Smooth muscle cell (in vitro differentiated cells): ENCODE results near the gene GUCD1. TPM values are rescaled to one million over a fixed set of nuclear protein-coding genes. Genes with fewer than 3 reads are reported as not detected.

ENCODE experiments used
- DNase-seq: peaks from one replicate; lab custom pipeline; 2025; ENCODE audit not compliant: unreplicated experiment; lab: John Stamatoyannopoulos, UW
- H2AFZ ChIP-seq: fragments of 200-600 bp; sonication (generic); 2 replicates; pipeline ENCODE4 v1.6.0; 2016; ENCODE audit warnings: antibody characterized with exemption, low read depth, mild to moderate bottlenecking
- H3F3A ChIP-seq: fragments of 200-600 bp; sonication (generic); 2 replicates; pipeline ENCODE4 v1.6.0; 2017; ENCODE audit warnings: antibody characterized with exemption, low read depth
- H3K27ac ChIP-seq: fragments of 200-600 bp; sonication (generic); 2 replicates; pipeline ENCODE4 v1.5.1; 2016; ENCODE audit warnings: low read depth, mild to moderate bottlenecking
- H3K27me3 ChIP-seq: fragments of 200-600 bp; sonication (generic); 2 replicates; pipeline ENCODE4 v1.6.1; 2016; ENCODE audit warnings: low read depth, mild to moderate bottlenecking
- H3K36me3 ChIP-seq: fragments of 200-600 bp; sonication (generic); 2 replicates; pipeline ENCODE4 v1.5.1; 2016; ENCODE audit warnings: low read depth
- H3K4me1 ChIP-seq: fragments of 200-600 bp; sonication (generic); 2 replicates; pipeline ENCODE4 v1.5.1; 2016; ENCODE audit warnings: low read depth
- H3K4me2 ChIP-seq: fragments of 200-600 bp; sonication (generic); 2 replicates; pipeline ENCODE4 v1.6.0; 2016; ENCODE audit warnings: mild to moderate bottlenecking
- H3K4me3 ChIP-seq: fragments of 200-600 bp; sonication (generic); 2 replicates; pipeline ENCODE4 v1.5.1; 2016; ENCODE audit warnings: mild to moderate bottlenecking
- H3K79me2 ChIP-seq: fragments of 200-600 bp; sonication (generic); 2 replicates; pipeline ENCODE4 v1.6.0; 2016; ENCODE audit warnings: low read depth, mild to moderate bottlenecking
- H3K9ac ChIP-seq: fragments of 200-600 bp; sonication (generic); 2 replicates; pipeline ENCODE4 v1.6.0; 2016; ENCODE audit warnings: low read depth
- H3K9me3 ChIP-seq: fragments of 200-600 bp; sonication (generic); replicated peaks from 2 replicates; pipeline ENCODE4 v1.5.1; 2016; ENCODE audit warnings: low read depth
- H4K20me1 ChIP-seq: fragments of 200-600 bp; sonication (generic); 2 replicates; pipeline ENCODE4 v1.6.0; 2016; ENCODE audit warnings: low read depth
- CTCF ChIP-seq: fragments of 200-600 bp; sonication (generic); IDR thresholded peaks from 2 replicates; pipeline ENCODE4 v1.5.1; 2017; ENCODE audit warnings: borderline replicate concordance, mild to moderate bottlenecking, antibody characterized with exemption; ENCODE audit not compliant: insufficient read depth, poor library complexity, severe bottlenecking
- WGBS: methylation state at CpG from one replicate; pipeline ENCODE4 v1.1.7; 2016; ENCODE audit warnings: low lambda C conversion rate; 5-methylcytosine and 5-hydroxymethylcytosine counted together
- polyA plus RNA-seq: library from polyadenylated mRNA; unstranded; fragments of >200 nt; fragmentation: Nextera tagmentation; extraction: Ambion mirVana; gene quantifications from 2 replicates; pipeline ENCODE4 v1.2.1, GENCODE V29; 2016
- total RNA-seq: library from RNA; depleted of rRNA; stranded (reverse); fragments of >200 nt; gene quantifications from 2 replicates; pipeline ENCODE4 v1.2.3, GENCODE V29; 2014

The GUCD1 gene
- total and polyA plus RNA-seq, 2 experiments from 2014 or later = 54.3 to 56.0 TPM

GRCh38 chr22:24543679-24544243, 11.2 kb downstream of the GUCD1 start:
- H3K9me3 ChIP-seq = no peaks in the 10 kb centered on the region
- no peak overlapping the region for H3K4me3 ChIP-seq
- no peak overlapping the region for H2AFZ ChIP-seq
- peaks cover 19% of the 10 kb centered on the region for H4K20me1 ChIP-seq
- no peak overlapping the region for H3K9ac ChIP-seq
- no peaks in the 10 kb centered on the region for H3F3A ChIP-seq
- no peaks in the 10 kb centered on the region for H3K4me1 ChIP-seq
- no peak overlapping the region for H3K4me2 ChIP-seq
- WGBS = 96% methylated on average over 11 of the region's 11 CpGs
- no peaks in the 10 kb centered on the region for H3K27me3 ChIP-seq
- H3K79me2 ChIP-seq = peaks cover 5% of the 10 kb centered on the region
- H3K27ac ChIP-seq = no peak overlapping the region
- no peak for TF ChIP-seq CTCF
- no peak for DNase-seq
- no peaks in the 10 kb centered on the region for H3K36me3 ChIP-seq

GRCh38 chr22:24543185-24543601, 11.7 kb downstream of the GUCD1 start:
- Histone ChIP-seq H2AFZ (no peak overlapping the region), H3K79me2 (no peaks in the 10 kb centered on the region), H3K36me3 (no peaks in the 10 kb centered on the region), H3K27ac (no peak overlapping the region), H3K9me3 (no peaks in the 10 kb centered on the region), H3F3A (no peaks in the 10 kb centered on the region), H3K27me3 (no peaks in the 10 kb centered on the region), H3K4me2 (no peak overlapping the region), H4K20me1 (peaks cover 13% of the 10 kb centered on the region), H3K4me3 (no peak overlapping the region), H3K9ac (no peak overlapping the region), H3K4me1 (no peaks in the 10 kb centered on the region)
- no peak for TF ChIP-seq CTCF
- 99% methylated on average over 7 of the region's 7 CpGs for WGBS
- no peak for DNase-seq

GRCh38 chr22:24542641-24543040, 12.3 kb downstream of the GUCD1 start:
- Histone ChIP-seq H3K4me3 (no peak overlapping the region), H3K9me3 (no peaks in the 10 kb centered on the region), H3F3A (no peaks in the 10 kb centered on the region), H3K4me1 (no peaks in the 10 kb centered on the region), H3K9ac (no peak overlapping the region), H3K27me3 (no peaks in the 10 kb centered on the region), H3K27ac (no peak overlapping the region), H3K36me3 (no peaks in the 10 kb centered on the region), H4K20me1 (peaks cover 8% of the 10 kb centered on the region), H3K4me2 (no peak overlapping the region), H2AFZ (no peak overlapping the region), H3K79me2 (no peaks in the 10 kb centered on the region)
- no peak for TF ChIP-seq CTCF
- over 99% methylated on average over 9 of the region's 9 CpGs for WGBS
- no peak for DNase-seq
